Embryonic facial prominence (tissue), 1 donor: ENCODE results near the gene FAM162B.
"Not testable (repeated sequence)": the region's sequence is repeated elsewhere in the genome, so short reads cannot be mapped to it uniquely, and the experiment has no call there.

Source experiments
- DNase-seq: peaks from one replicate; pipeline ENCODE4 v3.0.0-alpha.2; 2016; ENCODE audit errors: extremely low spot score

FAM162B gene

DNA sequence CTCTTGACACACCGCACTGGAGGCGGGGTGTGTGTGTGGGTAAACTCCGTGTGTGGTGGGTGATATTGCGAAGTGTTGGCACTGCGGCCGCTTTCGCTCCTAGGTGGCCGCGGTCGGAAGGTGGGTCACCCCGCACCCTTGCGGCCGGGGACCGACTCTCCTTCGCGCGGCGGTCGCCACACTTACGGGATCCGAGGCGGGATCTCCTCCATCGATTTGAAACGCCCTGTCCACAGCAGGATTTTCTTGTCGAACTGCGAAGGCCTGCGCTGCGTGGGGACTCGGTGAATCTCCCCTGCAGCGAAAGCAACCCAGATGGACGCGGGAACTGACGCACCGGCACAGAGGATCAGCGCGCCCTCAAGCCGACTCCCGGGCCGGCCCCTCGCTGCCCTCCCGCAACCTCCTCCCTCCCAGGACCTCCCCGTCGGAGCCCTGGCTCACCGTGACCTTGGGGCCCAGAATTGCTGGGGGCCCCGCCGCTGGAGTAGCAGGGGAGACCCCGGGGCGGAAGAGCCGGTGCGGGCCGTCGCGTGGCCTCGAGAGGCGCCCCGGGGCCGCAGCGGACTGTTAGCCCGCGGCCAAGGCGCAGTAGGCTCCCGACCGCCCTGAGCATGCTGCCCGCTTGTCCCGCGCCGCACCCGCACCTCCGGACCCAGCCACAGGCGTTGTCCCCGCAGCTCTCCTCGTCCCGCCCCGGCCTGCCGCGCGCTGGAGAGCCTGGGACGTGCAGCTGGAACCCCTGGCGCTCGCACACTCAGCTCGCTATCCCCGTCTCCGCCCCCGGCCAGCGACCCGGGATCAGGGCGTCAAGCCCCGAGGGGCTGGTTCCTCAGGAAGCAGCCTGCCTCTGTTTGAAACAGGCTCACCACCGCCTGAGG, at the start of gene FAM162B:
Gene FAM162B (minus strand): TSS at position 759 of the 881 bp plus-strand sequence. CDS start 143 bp downstream, at position 616.
- no peak for DNase-seq

GRCh38 chr6:116812051-116812650, 46.6 kb upstream of the FAM162B start:
- no peak for DNase-seq

GRCh38 chr6:116801971-116802370, 36.5 kb upstream of the FAM162B start:
- no peak for DNase-seq

DNA sequence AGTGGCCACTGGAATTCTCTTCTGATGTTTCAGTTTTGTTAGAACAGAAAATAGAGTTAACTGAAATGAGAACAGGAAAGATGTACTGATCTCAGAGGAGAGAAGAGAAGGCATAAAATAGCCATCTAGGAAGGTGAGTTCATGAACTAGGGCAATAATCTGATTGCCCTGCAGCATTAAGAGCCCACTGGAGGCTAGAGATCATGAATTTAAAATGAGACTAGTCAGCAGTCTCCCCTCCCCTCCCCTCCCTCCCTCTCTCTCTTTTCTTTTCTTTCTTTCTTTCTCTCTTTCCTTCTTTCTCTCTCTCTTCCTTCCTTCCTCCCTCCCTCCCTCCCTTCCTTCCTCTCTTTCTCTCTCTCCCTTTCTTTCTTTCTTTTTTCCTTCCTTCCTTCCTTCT, 34.4 kb upstream of the FAM162B start:
- no peak for DNase-seq

DNA sequence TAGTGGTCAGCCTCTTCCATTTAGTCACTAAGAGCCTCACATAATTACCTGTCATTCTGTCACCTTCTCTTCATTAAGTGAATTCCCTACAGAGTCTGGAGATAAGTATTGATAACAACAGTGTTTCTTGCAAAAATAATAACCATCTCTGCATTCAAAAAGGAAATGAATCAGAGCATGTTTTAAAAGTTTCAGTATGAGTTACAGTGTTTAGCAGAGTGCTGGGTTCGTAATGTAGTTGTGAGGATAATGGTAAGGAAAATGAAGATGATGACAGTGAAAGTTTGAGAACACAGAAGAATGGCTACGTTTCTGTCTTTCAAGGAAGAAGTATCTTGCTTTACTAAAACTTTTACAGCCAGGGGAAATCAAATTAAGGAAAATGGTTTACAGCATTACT, 32.1 kb upstream of the FAM162B start:
- DNase-seq = no peak

GRCh38 chr6:116793224-116793623, 27.7 kb upstream of the FAM162B start:
- DNase-seq = no peak

- no peak for DNase-seq
Measured at GRCh38 chr6:116783852-116784251, 18.3 kb upstream of the FAM162B start.

DNA sequence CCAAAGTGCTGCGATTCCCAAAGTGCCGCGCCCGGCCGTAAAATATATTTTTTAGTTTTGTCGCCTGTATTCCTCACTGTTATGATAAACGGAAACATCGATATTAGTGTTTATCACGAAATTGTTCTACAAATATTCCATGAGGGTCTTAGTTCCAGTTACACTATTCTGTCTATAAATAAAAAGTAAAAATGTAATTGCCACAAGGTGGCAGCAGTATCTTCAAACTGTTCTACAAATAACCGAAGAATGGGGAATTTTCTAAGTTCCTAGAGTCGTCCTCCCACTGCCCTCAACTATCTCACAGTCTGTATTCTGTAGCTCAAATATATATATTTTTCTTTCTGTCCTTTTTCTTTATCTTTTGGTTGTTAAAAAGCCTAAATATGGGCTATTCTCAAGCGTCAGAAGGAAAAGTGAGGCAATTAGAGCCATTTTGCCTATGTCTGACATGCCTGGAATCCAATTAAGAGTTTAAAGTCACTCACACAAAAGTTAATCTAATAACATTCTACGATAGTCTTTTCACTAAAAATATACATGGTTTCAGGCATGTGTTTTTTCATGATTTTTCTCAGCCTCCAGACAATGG, 14.2 kb upstream of the FAM162B start:
- peak; percentile 36 for DNase-seq

DNA sequence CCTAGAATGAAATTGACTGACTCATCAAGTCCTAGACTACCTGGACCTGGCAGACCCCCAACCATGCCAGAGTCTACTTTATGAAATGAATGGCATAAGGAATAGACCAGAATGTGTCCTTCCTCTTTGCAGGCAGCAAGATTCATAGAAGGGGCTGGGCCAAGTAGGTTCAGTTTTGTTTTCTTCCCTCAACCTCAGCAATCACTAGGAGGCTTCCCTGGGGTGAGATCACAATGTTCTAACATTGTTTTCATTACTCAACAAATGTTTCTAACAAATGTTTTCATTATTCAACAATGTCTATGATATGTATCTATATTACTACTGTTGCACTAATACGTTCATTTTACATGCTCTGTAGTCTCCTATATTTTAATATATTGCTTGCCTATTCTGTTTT, 8.4 kb upstream of the FAM162B start:
- DNase-seq = no peak

- DNase-seq = no peak
Measured at GRCh38 chr6:116772450-116772849, 6.9 kb upstream of the FAM162B start.

DNA sequence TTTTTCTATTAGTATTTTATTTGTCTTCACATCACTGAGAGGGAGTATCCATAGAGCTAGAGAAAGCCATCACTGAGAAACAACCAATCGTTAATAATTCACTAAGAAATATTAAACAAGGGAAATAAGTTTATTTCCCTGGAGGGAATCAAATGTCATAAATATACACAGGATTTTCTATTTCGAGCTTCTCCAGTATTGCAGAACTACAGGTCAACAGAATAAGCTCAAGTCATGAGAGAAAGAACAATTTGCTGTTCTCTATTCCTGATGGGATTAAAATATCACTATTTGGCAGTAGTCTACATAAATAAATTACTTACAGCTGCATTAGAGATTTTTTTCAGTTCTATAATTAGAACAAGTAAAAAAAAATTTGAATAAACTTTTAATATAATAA, 2.2 kb upstream of the FAM162B start:
- DNase-seq = no peak

GRCh38 chr6:116766506-116767176, 1.1 kb upstream of the FAM162B start:
- DNase-seq = no peak

- no peak for DNase-seq
Measured at GRCh38 chr6:116764629-116764960, 924 bp downstream of the FAM162B start.

GRCh38 chr6:116763906-116764628, 1.5 kb downstream of the FAM162B start:
- no peak for DNase-seq

- DNase-seq = no peak
Measured at GRCh38 chr6:116763048-116763447, 2.5 kb downstream of the FAM162B start.

DNA sequence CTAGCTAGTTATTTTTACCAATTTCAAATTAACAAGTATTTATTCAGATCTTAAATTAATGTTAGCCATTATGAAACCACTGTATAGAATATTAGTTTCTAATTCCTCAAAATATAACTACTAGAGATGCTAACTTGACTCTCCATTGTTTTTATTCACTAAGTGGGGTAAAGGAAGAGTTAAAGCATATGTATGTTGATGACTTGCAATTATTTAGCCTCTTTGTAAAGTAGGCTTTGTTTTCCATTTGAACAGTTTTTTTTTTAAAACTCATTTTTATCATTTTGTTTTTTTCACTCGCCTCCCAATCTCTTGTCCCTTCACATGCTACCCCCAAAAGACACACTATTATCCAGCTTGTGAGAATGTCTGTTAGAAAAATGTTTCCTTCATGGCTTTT, 3.3 kb downstream of the FAM162B start:
- no peak for DNase-seq

DNA sequence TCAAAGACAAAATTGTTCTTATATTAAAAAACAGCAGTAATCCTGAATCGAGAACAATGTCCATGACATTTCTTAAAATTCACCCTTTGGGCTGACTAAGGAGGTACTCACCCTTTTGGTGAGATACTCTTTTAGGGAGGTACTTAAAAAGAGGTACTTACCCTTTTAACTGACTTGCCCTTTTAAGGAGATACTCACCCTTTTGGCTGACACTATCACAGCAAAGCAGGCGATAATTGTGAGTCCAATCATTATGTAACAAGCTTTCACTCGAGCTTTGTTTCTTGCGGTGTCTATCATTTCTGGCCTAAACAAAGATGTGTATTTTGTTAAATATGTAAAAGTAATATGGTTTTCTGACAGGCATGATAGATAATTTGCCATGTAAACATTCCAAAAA, 3.7 kb downstream of the FAM162B start:
- no peak for DNase-seq

GRCh38 chr6:116745176-116745575, 20.3 kb downstream of the FAM162B start:
- DNase-seq = no peak

- no peak for DNase-seq
Measured at GRCh38 chr6:116741571-116741970, 23.9 kb downstream of the FAM162B start.

- not testable (repeated sequence) for DNase-seq
Measured at GRCh38 chr6:116740486-116740885, 25.0 kb downstream of the FAM162B start.

- DNase-seq = no peak
Measured at GRCh38 chr6:116737004-116737403, 28.5 kb downstream of the FAM162B start.

DNA sequence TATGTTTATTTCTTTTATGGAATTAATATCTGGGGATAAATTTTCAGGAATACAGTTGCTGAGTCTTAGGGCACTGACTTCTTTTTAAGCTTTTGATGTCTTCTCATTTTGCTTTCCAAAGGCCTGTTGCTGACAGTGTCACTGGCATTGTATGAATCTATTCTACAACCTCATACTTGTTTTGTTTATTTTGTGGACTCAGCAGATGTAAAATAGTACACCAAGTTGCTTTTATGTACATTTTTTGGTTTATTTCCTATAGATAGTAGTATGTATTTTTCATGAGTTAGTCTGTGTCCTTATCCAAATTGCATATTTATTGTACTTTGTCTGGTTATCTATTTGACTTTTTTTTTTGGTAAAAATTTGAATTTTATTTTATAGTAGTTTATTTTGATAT, 35.0 kb downstream of the FAM162B start:
- no peak for DNase-seq
